Keratinocyte (primary cell): ENCODE results near the gene FARP1.

Experiments used
- CTCF ChIP-seq, 3 experiments: IDR thresholded peaks in 1 of 3; conservative IDR thresholded peaks in 1 of 3; optimal IDR thresholded peaks in 1 of 3; 2 replicates in 2 of 3; 3 replicates in 1 of 3; pipeline versions ENCODE3 to v1.5.1; 2011; ENCODE audit warnings: low read length in 3 of 3, mild to moderate bottlenecking in 3 of 3, moderate library complexity in 2 of 3, control low read depth in 1 of 3, inconsistent platforms in 1 of 3; ENCODE audit not compliant: insufficient read depth in 2 of 3; ENCODE audit errors: extremely low read depth in 1 of 3
- EZH2 ChIP-seq: IDR thresholded peaks from one replicate; pipeline ENCODE4 v1.6.1; 2012; ENCODE audit warnings: inconsistent platforms, mild to moderate bottlenecking, low read length, moderate library complexity

GRCh38 chr13:98468361-98468760, 325.5 kb downstream of the FARP1 start:
- TF ChIP-seq CTCF (optimal IDR thresholded peaks at IDR 0.05 in 1 of 3, IDR thresholded peaks at IDR 0.05 in 1 of 3, conservative IDR thresholded peaks at IDR 0.05 in 1 of 3; ENCODE audit: extremely low read depth in 1 of 3, insufficient read depth in 2 of 3, low read length in 3 of 3), result no peak
- TF ChIP-seq EZH2, result no peak
